HCT116 (cell line): ENCODE measurements around the gene PIWIL4. TPM values are rescaled to one million over a fixed set of nuclear protein-coding genes. Genes with fewer than 3 reads are reported as not detected.

Experiments used
- ATAC-seq: fragments of 200-7000 bp; cut with Tn5 transposase; 2 replicates; pipeline ENCODE4 v1.9.1; 2020; ENCODE audit warnings: mild to moderate bottlenecking, moderate library complexity
- BruUV-seq: library from RNA; stranded (reverse); fragments of 400-500 nt; replicated peaks from 2 replicates; lab custom pipeline; 2021; lab: Mats Ljungman, UMichigan
- CTCF ChIA-PET: fragments of 300-600 bp; sonication (Branson Sonifier 250); formaldehyde crosslinking; loops from one replicate; lab custom pipeline; 2021; ENCODE audit warnings: antibody characterized with exemption; lab: Charles Lee
- POLR2A ChIA-PET: fragments of 300-600, 350-600 bp; sonication (Branson Sonifier 250); formaldehyde crosslinking; loops from one replicate; lab custom pipeline; 2021; ENCODE audit warnings: antibody characterized with exemption; lab: Charles Lee
- RAD21 ChIA-PET, 2 experiments: fragments of 300-600 bp; sonication (Branson Sonifier 250); formaldehyde crosslinking; loops; one replicate each; lab custom pipeline; 2023; ENCODE audit warnings: low total read pairs in 2 of 2; ENCODE audit not compliant: uncharacterized antibody in 2 of 2, unreplicated experiment in 2 of 2, low non-redundant PET in 1 of 2; lab: Charles Lee
- DNase-seq: peaks from one replicate; pipeline ENCODE4 v3.0.0-alpha.2; 2010; ENCODE audit warnings: low read depth, low spot score
- H2AFZ ChIP-seq: fragments of 200-600 bp; shearing (Covaris generic), sonication (generic); 2 replicates; pipeline ENCODE4 v1.6.1; 2017; ENCODE audit warnings: low read depth, mixed run types, mixed read lengths, antibody characterized with exemption, low read length; ENCODE audit not compliant: poor library complexity, severe bottlenecking
- H3K27ac ChIP-seq: 2 replicates; pipeline ENCODE4 v1.5.1; 2012; ENCODE audit warnings: low read depth, low read length
- H3K27me3 ChIP-seq: fragments of 200-600 bp; sonication (generic); 2 replicates; pipeline ENCODE4 v1.6.1; 2016; ENCODE audit warnings: mixed run types, low read length, mixed read lengths; ENCODE audit not compliant: insufficient read depth
- H3K36me3 ChIP-seq, 2 experiments: fragments of 200-500 bp in 1 of 2; fragments of 200-600 bp in 1 of 2; sonication (Bioruptor generic) in 1 of 2; sonication (generic) in 1 of 2; 2 replicates each; pipeline versions ENCODE4 v1.5.1 to v1.6.1; 2014 to 2016; ENCODE audit warnings: low read length in 2 of 2, inconsistent platforms in 1 of 2, mixed read lengths in 1 of 2, mixed run types in 1 of 2; ENCODE audit not compliant: insufficient read depth in 2 of 2, control insufficient read depth in 1 of 2
- H3K4me1 ChIP-seq, 2 experiments: fragments of 200-600 bp in 1 of 2; sonication (generic) in 1 of 2; 2 replicates each; pipeline versions ENCODE4 v1.5.1 to v1.6.1; 2012 to 2017; ENCODE audit warnings: low read length in 2 of 2, inconsistent platforms in 1 of 2, mild to moderate bottlenecking in 1 of 2, mixed read lengths in 1 of 2, mixed run types in 1 of 2, moderate library complexity in 1 of 2; ENCODE audit not compliant: insufficient read depth in 2 of 2, control insufficient read depth in 1 of 2
- H3K4me2 ChIP-seq: fragments of 200-600 bp; sonication (generic); 2 replicates; pipeline ENCODE4 v1.6.1; 2017; ENCODE audit warnings: mixed run types, low read length, mixed read lengths
- H3K4me3 ChIP-seq, 2 experiments: fragments of 200-600 bp in 1 of 2; sonication (generic) in 1 of 2; replicated peaks in 1 of 2; 2 replicates each; pipeline ENCODE4 v1.5.1; 2011 to 2016; ENCODE audit warnings: low read length in 2 of 2, control low read depth in 1 of 2, low read depth in 1 of 2, mild to moderate bottlenecking in 1 of 2, mixed read lengths in 1 of 2, mixed run types in 1 of 2
- H3K79me2 ChIP-seq: fragments of 200-600 bp; sonication (generic); 2 replicates; pipeline ENCODE4 v1.6.1; 2017; ENCODE audit warnings: mild to moderate bottlenecking, mixed run types, low read length, moderate library complexity, mixed read lengths; ENCODE audit not compliant: insufficient read depth
- H3K9ac ChIP-seq: fragments of 200-600 bp; sonication (generic); 2 replicates; pipeline ENCODE4 v1.6.1; 2016; ENCODE audit warnings: low read length, mixed read lengths
- H3K9me2 ChIP-seq: fragments of 200-600 bp; sonication (generic), shearing (Covaris generic); 2 replicates; pipeline ENCODE4 v1.6.1; 2017; ENCODE audit warnings: mixed run types, mild to moderate bottlenecking, moderate library complexity; ENCODE audit not compliant: insufficient read depth
- H3K9me3 ChIP-seq, 2 experiments: fragments of 200-500 bp in 1 of 2; fragments of 200-600 bp in 1 of 2; sonication (Bioruptor generic) in 1 of 2; sonication (generic) in 1 of 2; 2 replicates each; pipeline ENCODE4 v1.6.1; 2014 to 2017; ENCODE audit warnings: low read length in 2 of 2, mixed read lengths in 2 of 2, inconsistent platforms in 1 of 2, low read depth in 1 of 2, mild to moderate bottlenecking in 1 of 2, mixed run types in 1 of 2, moderate library complexity in 1 of 2; ENCODE audit not compliant: control insufficient read depth in 1 of 2, insufficient read depth in 1 of 2
- H4K20me1 ChIP-seq: fragments of 200-600 bp; sonication (generic), shearing (Covaris generic); 2 replicates; pipeline ENCODE4 v1.6.1; 2017; ENCODE audit warnings: mixed run types, mild to moderate bottlenecking, moderate library complexity; ENCODE audit not compliant: insufficient read depth
- CBX3 ChIP-seq: IDR thresholded peaks from 2 replicates; pipeline ENCODE4 v1.6.1; 2012; ENCODE audit warnings: low read depth
- ELF1 ChIP-seq: IDR thresholded peaks from 2 replicates; pipeline ENCODE4 v1.6.1; 2012; ENCODE audit warnings: low read depth, borderline replicate concordance
- EZH2 ChIP-seq: fragments of 200-600 bp; sonication (generic); IDR thresholded peaks from 2 replicates; pipeline ENCODE4 v1.6.1; 2017; ENCODE audit warnings: antibody characterized with exemption, mixed run types
- EZH2phosphoT487 ChIP-seq: fragments of 200-600 bp; IDR thresholded peaks from 2 replicates; pipeline ENCODE4 v1.6.1; 2018; ENCODE audit warnings: antibody characterized with exemption, borderline replicate concordance
- POLR2A ChIP-seq: IDR thresholded peaks from 2 replicates; pipeline ENCODE4 v1.7.0; 2011; ENCODE audit warnings: borderline replicate concordance; ENCODE audit not compliant: insufficient read depth, insufficient read length; ENCODE audit errors: extremely low read depth
- SP1 ChIP-seq: IDR thresholded peaks from 2 replicates; pipeline ENCODE4 v1.6.1; 2012; ENCODE audit warnings: low read depth
- TCF7L2 ChIP-seq: IDR thresholded peaks from 2 replicates; pipeline ENCODE4 v1.7.0; 2011; ENCODE audit warnings: borderline replicate concordance, inconsistent platforms; ENCODE audit not compliant: insufficient read depth, insufficient read length; ENCODE audit errors: extremely low read depth
- ZBTB33 ChIP-seq: IDR thresholded peaks from 2 replicates; pipeline ENCODE4 v1.6.1; 2011; ENCODE audit warnings: mild to moderate bottlenecking, low read length, moderate library complexity; ENCODE audit not compliant: insufficient replicate concordance; ENCODE audit errors: extremely low read depth
- ZNF274 ChIP-seq: fragments of 200-500 bp; sonication (Bioruptor generic); IDR thresholded peaks from 2 replicates; pipeline ENCODE4 v1.6.1; 2014; ENCODE audit warnings: mild to moderate bottlenecking, low read depth, low read length, inconsistent platforms
- intact Hi-C: fragments of 100-400 bp; cut with micrococcal nuclease; formaldehyde crosslinking; loops from 2 replicates; pipeline ENCODE4 v1.10.0; 2022
- total RNA-seq: library from RNA; stranded (reverse); gene quantifications from one replicate; pipeline ENCODE4 v1.2.1, GENCODE V29; 2021; ENCODE audit not compliant: unreplicated experiment

The PIWIL4 gene
- total RNA-seq, 1 experiment from 2014 or later: 0.34 TPM

GRCh38 chr11:94581926-94582325 lies 14.8 kb downstream of the PIWIL4 start:
- Histone ChIP-seq H3K4me3 (no peak overlapping the region), H3K9me3 (no peaks in the 10 kb centered on the region), H3K27ac (no peak overlapping the region), H3K9ac (no peak overlapping the region), H3K4me2 (no peak overlapping the region), H2AFZ (no peak overlapping the region), H3K36me3 (no peaks in the 10 kb centered on the region), H3K79me2 (no peaks in the 10 kb centered on the region), H3K9me2 (no peaks in the 10 kb centered on the region), H4K20me1 (no peaks in the 10 kb centered on the region), H3K4me1 (no peaks in the 10 kb centered on the region), H3K27me3 (no peaks in the 10 kb centered on the region; the same call in 1 of the 2 replicates)
- ChIA-PET POLR2A (no interaction called here), RAD21 (no interaction called here), CTCF (no interaction called here)
- intact Hi-C loops: no loop called here
- no peak for ATAC-seq
- BruUV-seq: no TSS peak
- no peak for DNase-seq
- TF ChIP-seq TCF7L2: no peak
- TF ChIP-seq POLR2A: no peak

GRCh38 chr11:94583213-94583865 lies 16.2 kb downstream of the PIWIL4 start:
- Histone ChIP-seq H4K20me1 (no peaks in the 10 kb centered on the region), H3K27ac (no peak overlapping the region), H3K9ac (no peak overlapping the region), H3K9me2 (no peaks in the 10 kb centered on the region), H3K9me3 (no peaks in the 10 kb centered on the region), H2AFZ (no peak overlapping the region), H3K4me2 (no peak overlapping the region), H3K4me1 (peaks cover 0 to 3% of the 10 kb centered on the region in 2 experiments; a peak in 1 of 4 replicates), H3K36me3 (no peaks in the 10 kb centered on the region), H3K4me3 (no peak overlapping the region), H3K27me3 (no peaks in the 10 kb centered on the region; the same call in 1 of the 2 replicates), H3K79me2 (no peaks in the 10 kb centered on the region)
- intact Hi-C loops: no loop called here
- POLR2A ChIA-PET: no interaction called here
- ATAC-seq: no peak
- CTCF ChIA-PET: no interaction called here
- RAD21 ChIA-PET: no interaction called here
- DNase-seq: no peak
- TF ChIP-seq ZNF274 (no peak), SP1 (no peak), EZH2 (no peak), EZH2phosphoT487 (no peak), ZBTB33 (no peak), TCF7L2 (no peak), ELF1 (no peak), CBX3 (no peak)
- BruUV-seq: no TSS peak
